ENCODE results near the gene OIT3.
"Not testable (repeated sequence)": the region's sequence is repeated elsewhere in the genome, so short reads cannot be mapped to it uniquely, and the experiment has no call there.

The OIT3 gene

DNA sequence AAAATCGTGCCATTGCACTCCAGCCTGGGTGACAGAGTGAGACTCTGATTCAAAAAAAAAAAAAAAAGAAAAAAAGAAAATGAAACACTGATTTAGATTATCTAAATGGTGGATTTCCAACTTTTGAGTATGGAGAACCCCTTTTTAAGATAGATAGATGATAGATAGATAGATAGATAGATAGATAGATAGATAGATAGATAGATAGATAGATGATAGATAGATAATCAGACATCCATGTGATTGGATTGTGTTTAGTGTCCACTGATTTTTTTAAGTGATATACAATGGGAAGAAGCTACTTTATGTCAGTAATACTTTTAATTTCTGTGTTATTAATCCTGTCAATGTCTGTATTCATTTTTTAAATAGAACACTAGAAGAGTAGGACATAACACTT, 6.0 kb downstream of the OIT3 start:
- Histone ChIP-seq H3K27me3 (ENCODE audit: insufficient read depth, low read length) (no peaks in the 10 kb centered on the region), H3K36me3 (ENCODE audit: insufficient read depth, low read length) (no peaks in the 10 kb centered on the region), H3K9me3 (ENCODE audit: insufficient read depth, low read depth, low read length) (peaks cover 9% of the 10 kb centered on the region; the same call in 1 of the 2 replicates), H3K27ac (ENCODE audit: low read depth, low read length) (no peak overlapping the region), H3K4me3 (ENCODE audit: low read length) (no peak overlapping the region), H3K4me1 (ENCODE audit: insufficient read depth, low read length) (no peaks in the 10 kb centered on the region), H3K9ac (ENCODE audit: low read depth, low read length) (no peak overlapping the region)
- 96% methylated on average over 1 of the region's 1 CpG for WGBS

- H3K9me3 ChIP-seq (ENCODE audit: insufficient read depth, low read depth, low read length); H3K36me3 ChIP-seq (ENCODE audit: insufficient read depth, low read length); H3K4me3 ChIP-seq (ENCODE audit: low read length); H3K4me1 ChIP-seq (ENCODE audit: insufficient read depth, low read length); H3K27me3 ChIP-seq (ENCODE audit: insufficient read depth, low read length); H3K27ac ChIP-seq (ENCODE audit: low read depth, low read length); H3K9ac ChIP-seq (ENCODE audit: low read depth, low read length): not testable (repeated sequence)
- WGBS = 96% methylated on average over 15 of the region's 15 CpGs
Observed at GRCh38 chr10:72903941-72904446, 10.5 kb downstream of the OIT3 start.

DNA sequence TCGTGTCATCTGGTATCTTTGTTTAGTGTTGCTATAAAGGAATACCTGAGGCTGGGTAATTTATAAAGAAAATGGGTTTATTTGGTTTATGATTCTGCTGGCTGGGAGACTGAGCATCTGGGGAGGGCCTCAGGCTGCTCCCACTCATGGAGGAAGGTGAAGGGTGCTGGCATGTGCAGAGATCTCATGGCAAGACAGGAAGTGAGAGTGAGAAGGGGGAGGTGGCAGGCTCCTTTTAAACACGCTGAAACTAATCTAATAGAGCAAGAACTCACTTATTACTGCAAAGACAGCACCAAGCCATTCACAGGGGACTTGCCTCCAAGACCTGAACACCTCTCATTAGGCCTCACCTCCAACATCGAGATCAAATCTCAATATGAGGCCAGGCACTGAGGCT, 11.3 kb downstream of the OIT3 start:
- 96% methylated on average over 3 of the region's 3 CpGs for WGBS
- Histone ChIP-seq H3K9ac (ENCODE audit: low read depth, low read length) (no peak overlapping the region), H3K36me3 (ENCODE audit: insufficient read depth, low read length) (no peaks in the 10 kb centered on the region), H3K27me3 (ENCODE audit: insufficient read depth, low read length) (no peaks in the 10 kb centered on the region), H3K9me3 (ENCODE audit: insufficient read depth, low read depth, low read length) (peaks cover 9% of the 10 kb centered on the region; the same call in 1 of the 2 replicates), H3K27ac (ENCODE audit: low read depth, low read length) (no peak overlapping the region), H3K4me1 (ENCODE audit: insufficient read depth, low read length) (no peaks in the 10 kb centered on the region), H3K4me3 (ENCODE audit: low read length) (no peak overlapping the region)

- Histone ChIP-seq H3K9ac (ENCODE audit: low read depth, low read length) (no peak overlapping the region), H3K27ac (ENCODE audit: low read depth, low read length) (no peak overlapping the region), H3K36me3 (ENCODE audit: insufficient read depth, low read length) (no peaks in the 10 kb centered on the region), H3K9me3 (ENCODE audit: insufficient read depth, low read depth, low read length) (peaks cover 9% of the 10 kb centered on the region; the same call in 1 of the 2 replicates), H3K4me1 (ENCODE audit: insufficient read depth, low read length) (no peaks in the 10 kb centered on the region), H3K27me3 (ENCODE audit: insufficient read depth, low read length) (no peaks in the 10 kb centered on the region), H3K4me3 (ENCODE audit: low read length) (no peak overlapping the region)
- 93% methylated on average over 6 of the region's 6 CpGs for WGBS
Observed at GRCh38 chr10:72906446-72906845, 12.9 kb downstream of the OIT3 start.

DNA sequence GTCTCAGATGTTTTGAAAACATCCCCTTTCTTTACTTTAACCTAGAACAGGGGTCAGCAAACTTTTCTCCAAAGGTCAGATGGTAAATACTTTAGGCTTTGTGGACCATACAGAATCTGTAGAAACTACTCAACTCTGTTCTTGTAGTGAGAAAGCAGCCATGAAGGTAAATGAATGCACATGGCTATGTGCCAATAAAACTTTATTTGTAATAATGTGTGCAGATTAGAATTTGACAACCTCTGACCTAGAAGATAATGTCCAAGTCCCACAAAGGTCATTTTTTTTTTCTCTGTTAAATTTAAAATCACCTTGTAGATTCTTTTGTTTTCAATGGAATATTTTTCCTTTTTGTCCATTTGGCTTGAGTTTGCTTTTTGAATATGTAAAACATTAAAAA, 17.2 kb downstream of the OIT3 start:
- H3K27ac ChIP-seq (ENCODE audit: low read depth, low read length) = no peak overlapping the region
- H3K27me3 ChIP-seq (ENCODE audit: insufficient read depth, low read length) = no peaks in the 10 kb centered on the region
- no peaks in the 10 kb centered on the region for H3K36me3 ChIP-seq (ENCODE audit: insufficient read depth, low read length)
- H3K9ac ChIP-seq (ENCODE audit: low read depth, low read length) = no peak overlapping the region
- no peak overlapping the region for H3K4me3 ChIP-seq (ENCODE audit: low read length)
- H3K9me3 ChIP-seq (ENCODE audit: insufficient read depth, low read depth, low read length) = no peaks in the 10 kb centered on the region
- H3K4me1 ChIP-seq (ENCODE audit: insufficient read depth, low read length) = 0 out of 2 replicates have a peak, but pooled peaks cover 8% of the 10 kb centered on the region

DNA sequence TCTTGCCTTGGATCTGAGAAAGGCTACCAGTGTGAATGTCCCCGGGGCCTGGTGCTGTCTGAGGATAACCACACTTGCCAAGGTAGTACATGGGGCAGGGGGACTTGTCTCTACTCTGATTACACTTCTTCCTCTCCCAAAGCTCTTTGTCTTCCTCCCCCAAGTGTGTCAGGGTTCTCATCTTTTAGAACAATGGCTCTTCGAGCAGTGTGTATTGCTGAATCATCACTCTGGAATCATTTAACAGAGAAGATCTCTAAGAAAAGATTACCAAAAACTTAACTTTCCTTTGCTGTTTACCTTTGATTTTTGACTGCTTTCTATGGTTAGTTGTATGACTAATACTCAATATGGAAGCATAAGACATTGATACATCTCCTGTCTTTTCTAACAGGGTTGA, 18.2 kb downstream of the OIT3 start:
- Histone ChIP-seq H3K27ac (ENCODE audit: low read depth, low read length) (no peak overlapping the region), H3K9me3 (ENCODE audit: insufficient read depth, low read depth, low read length) (no peaks in the 10 kb centered on the region), H3K4me1 (ENCODE audit: insufficient read depth, low read length) (0 out of 2 replicates have a peak, but pooled peaks cover 8% of the 10 kb centered on the region), H3K9ac (ENCODE audit: low read depth, low read length) (no peak overlapping the region), H3K27me3 (ENCODE audit: insufficient read depth, low read length) (no peaks in the 10 kb centered on the region), H3K36me3 (ENCODE audit: insufficient read depth, low read length) (no peaks in the 10 kb centered on the region), H3K4me3 (ENCODE audit: low read length) (no peak overlapping the region)
- WGBS = 95% methylated on average over 2 of the region's 2 CpGs

DNA sequence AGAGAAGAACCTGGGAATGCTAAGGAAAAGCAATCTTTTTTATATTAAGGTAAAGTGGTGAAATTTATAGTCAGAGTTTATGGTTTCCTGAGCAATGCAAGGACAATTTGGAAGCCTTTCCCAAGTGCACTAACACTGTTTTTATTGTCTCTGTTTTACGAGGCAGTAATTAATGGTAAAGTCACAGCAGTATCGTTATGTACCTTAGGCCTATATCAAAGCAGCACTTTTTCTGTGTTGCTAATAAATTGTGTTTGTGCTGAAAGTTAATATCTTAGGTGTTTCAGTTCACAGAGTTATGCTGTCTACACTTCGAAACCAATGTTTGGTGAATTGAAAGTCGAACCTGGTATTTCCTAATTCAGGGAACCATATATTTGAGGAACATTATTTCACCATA, 19.2 kb downstream of the OIT3 start:
- over 99% methylated on average over 4 of the region's 4 CpGs for WGBS
- Histone ChIP-seq H3K36me3 (ENCODE audit: insufficient read depth, low read length) (no peaks in the 10 kb centered on the region), H3K9me3 (ENCODE audit: insufficient read depth, low read depth, low read length) (no peaks in the 10 kb centered on the region), H3K9ac (ENCODE audit: low read depth, low read length) (no peak overlapping the region), H3K27me3 (ENCODE audit: insufficient read depth, low read length) (no peaks in the 10 kb centered on the region), H3K27ac (ENCODE audit: low read depth, low read length) (no peak overlapping the region), H3K4me1 (ENCODE audit: insufficient read depth, low read length) (0 out of 2 replicates have a peak, but pooled peaks cover 8% of the 10 kb centered on the region), H3K4me3 (ENCODE audit: low read length) (no peak overlapping the region)

DNA sequence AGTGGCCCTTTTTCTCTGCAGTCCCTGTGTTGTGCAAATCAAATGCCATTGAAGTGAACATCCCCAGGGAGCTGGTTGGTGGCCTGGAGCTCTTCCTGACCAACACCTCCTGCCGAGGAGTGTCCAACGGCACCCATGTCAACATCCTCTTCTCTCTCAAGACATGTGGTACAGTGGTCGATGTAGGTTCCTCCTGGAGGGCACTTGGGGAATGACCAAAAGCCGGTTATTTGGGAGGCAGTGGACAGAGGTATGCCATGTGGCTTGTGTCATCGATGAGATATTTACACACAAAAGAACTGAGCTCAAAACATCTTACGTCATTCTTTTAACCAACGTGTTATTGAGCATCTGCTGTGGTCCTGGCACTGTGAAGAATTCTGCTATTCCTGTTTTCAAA, 19.7 kb downstream of the OIT3 start:
- Histone ChIP-seq H3K36me3 (ENCODE audit: insufficient read depth, low read length) (no peaks in the 10 kb centered on the region), H3K27ac (ENCODE audit: low read depth, low read length) (no peak overlapping the region), H3K4me3 (ENCODE audit: low read length) (no peak overlapping the region), H3K27me3 (ENCODE audit: insufficient read depth, low read length) (no peaks in the 10 kb centered on the region), H3K4me1 (ENCODE audit: insufficient read depth, low read length) (0 out of 2 replicates have a peak, but pooled peaks cover 8% of the 10 kb centered on the region), H3K9ac (ENCODE audit: low read depth, low read length) (no peak overlapping the region), H3K9me3 (ENCODE audit: insufficient read depth, low read depth, low read length) (no peaks in the 10 kb centered on the region)
- WGBS = 84% methylated on average over 7 of the region's 7 CpGs

DNA sequence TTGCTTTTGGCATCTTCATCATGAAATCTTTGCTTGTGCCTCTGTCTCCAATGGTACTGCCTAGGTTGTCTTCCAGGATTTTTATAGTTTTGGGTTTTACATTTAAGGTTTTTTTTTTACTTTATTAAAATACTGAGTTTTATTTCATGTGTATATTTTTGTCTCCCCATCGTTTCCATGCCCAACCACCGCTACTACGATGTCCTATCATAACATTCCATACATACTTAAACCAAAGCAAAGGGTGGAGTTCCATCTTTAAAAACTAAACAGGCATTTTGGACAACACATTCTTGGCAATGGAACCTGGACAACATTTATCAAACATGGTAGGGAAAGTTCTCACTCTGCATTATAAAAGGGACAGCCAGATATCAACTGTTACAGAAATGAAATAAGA, 23.7 kb downstream of the OIT3 start:
- 88% methylated on average over 3 of the region's 3 CpGs for WGBS
- H3K4me3 ChIP-seq (ENCODE audit: low read length); H3K9me3 ChIP-seq (ENCODE audit: insufficient read depth, low read depth, low read length); H3K27ac ChIP-seq (ENCODE audit: low read depth, low read length); H3K9ac ChIP-seq (ENCODE audit: low read depth, low read length); H3K4me1 ChIP-seq (ENCODE audit: insufficient read depth, low read length); H3K36me3 ChIP-seq (ENCODE audit: insufficient read depth, low read length); H3K27me3 ChIP-seq (ENCODE audit: insufficient read depth, low read length): not testable (repeated sequence)

- H3K9ac ChIP-seq (ENCODE audit: low read depth, low read length); H3K36me3 ChIP-seq (ENCODE audit: insufficient read depth, low read length); H3K27ac ChIP-seq (ENCODE audit: low read depth, low read length); H3K4me1 ChIP-seq (ENCODE audit: insufficient read depth, low read length); H3K9me3 ChIP-seq (ENCODE audit: insufficient read depth, low read depth, low read length); H3K27me3 ChIP-seq (ENCODE audit: insufficient read depth, low read length); H3K4me3 ChIP-seq (ENCODE audit: low read length): not testable (repeated sequence)
- WGBS = 93% methylated on average over 2 of the region's 2 CpGs
Observed at GRCh38 chr10:72917803-72918332, 24.3 kb downstream of the OIT3 start.

DNA sequence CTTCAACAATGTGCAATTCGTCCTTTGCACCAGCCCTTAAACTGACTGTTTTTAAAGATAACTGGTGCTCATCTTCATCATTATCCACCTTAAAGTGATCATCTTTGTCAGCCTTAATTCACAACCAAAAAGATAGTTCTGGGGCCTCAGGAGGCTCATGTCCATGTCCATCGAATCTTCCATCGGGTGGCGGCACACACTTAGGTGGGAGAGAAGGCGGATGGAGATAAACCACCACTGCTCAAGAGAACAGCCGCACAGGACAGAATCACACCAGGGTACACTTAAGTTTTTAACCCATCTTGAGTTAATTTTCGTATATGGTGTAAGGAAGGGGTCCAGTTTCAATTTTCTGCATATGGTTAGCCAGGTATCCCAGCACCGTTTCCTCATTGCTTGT, 24.8 kb downstream of the OIT3 start:
- Histone ChIP-seq H3K9ac (ENCODE audit: low read depth, low read length) (no peak overlapping the region), H3K9me3 (ENCODE audit: insufficient read depth, low read depth, low read length) (peaks cover 4% of the 10 kb centered on the region; the same call in 1 of the 2 replicates), H3K4me1 (ENCODE audit: insufficient read depth, low read length) (no peaks in the 10 kb centered on the region), H3K27me3 (ENCODE audit: insufficient read depth, low read length) (no peaks in the 10 kb centered on the region), H3K36me3 (ENCODE audit: insufficient read depth, low read length) (no peaks in the 10 kb centered on the region), H3K4me3 (ENCODE audit: low read length) (no peak overlapping the region), H3K27ac (ENCODE audit: low read depth, low read length) (no peak overlapping the region)
- WGBS = 91% methylated on average over 8 of the region's 8 CpGs

GRCh38 chr10:72921147-72921683, 27.7 kb downstream of the OIT3 start:
- H3K36me3 ChIP-seq (ENCODE audit: insufficient read depth, low read length); H3K9ac ChIP-seq (ENCODE audit: low read depth, low read length); H3K4me3 ChIP-seq (ENCODE audit: low read length); H3K27ac ChIP-seq (ENCODE audit: low read depth, low read length); H3K27me3 ChIP-seq (ENCODE audit: insufficient read depth, low read length); H3K9me3 ChIP-seq (ENCODE audit: insufficient read depth, low read depth, low read length); H3K4me1 ChIP-seq (ENCODE audit: insufficient read depth, low read length): not testable (repeated sequence)
- WGBS = 93% methylated on average over 1 of the region's 1 CpG

Measured in HUES64 (cell line).